Loucy (cell line): ENCODE data around the gene KIF2C.
A peak's percentile ranks its signal among the peaks of the same experiment; 100 is the strongest.

Experiments
- H2AFZ ChIP-seq: fragments of 200-600 bp; sonication (generic); 2 replicates; pipeline ENCODE4 v1.6.0; 2016; ENCODE audit warnings: antibody characterized with exemption, mild to moderate bottlenecking, low read length, moderate library complexity
- H3F3A ChIP-seq: fragments of 200-600 bp; 2 replicates; pipeline ENCODE4 v1.6.0; 2016; ENCODE audit warnings: antibody characterized with exemption, low read depth, mild to moderate bottlenecking
- H3K27me3 ChIP-seq: fragments of 200-600 bp; sonication (generic); 2 replicates; pipeline ENCODE4 v1.6.1; 2014; ENCODE audit warnings: low read length, mild to moderate bottlenecking; ENCODE audit not compliant: insufficient read depth, poor library complexity, severe bottlenecking
- H3K36me3 ChIP-seq: fragments of 200-600 bp; sonication (generic); 2 replicates; pipeline ENCODE4 v1.6.1; 2016; ENCODE audit warnings: low read length; ENCODE audit not compliant: insufficient read depth
- H3K4me1 ChIP-seq: fragments of 200-600 bp; sonication (generic); 2 replicates; pipeline ENCODE4 v1.5.1; 2014; ENCODE audit warnings: low read length, mild to moderate bottlenecking; ENCODE audit not compliant: insufficient read depth, poor library complexity, severe bottlenecking
- H3K4me2 ChIP-seq: fragments of 200-600 bp; sonication (generic); 2 replicates; pipeline ENCODE4 v1.6.0; 2014; ENCODE audit warnings: antibody characterized with exemption, low read length, low read depth, mild to moderate bottlenecking; ENCODE audit not compliant: poor library complexity, severe bottlenecking
- H3K4me3 ChIP-seq: fragments of 200-600 bp; sonication (generic); 2 replicates; pipeline ENCODE4 v1.5.1; 2014; ENCODE audit warnings: low read length, mild to moderate bottlenecking, mixed read lengths; ENCODE audit not compliant: poor library complexity, severe bottlenecking
- H3K79me2 ChIP-seq: fragments of 200-600 bp; sonication (generic); 2 replicates; pipeline ENCODE4 v1.6.1; 2014; ENCODE audit warnings: low read length; ENCODE audit not compliant: insufficient read depth
- H3K9ac ChIP-seq: fragments of 200-600 bp; sonication (generic); 2 replicates; pipeline ENCODE4 v1.6.0; 2014; ENCODE audit warnings: mild to moderate bottlenecking, low read depth, low read length, moderate library complexity; ENCODE audit not compliant: poor library complexity, severe bottlenecking
- H3K9me2 ChIP-seq: fragments of 200-600 bp; sonication (generic); replicated peaks from 2 replicates; pipeline ENCODE4 v1.6.1; 2016; ENCODE audit warnings: low read depth, low read length, mixed read lengths
- H3K9me3 ChIP-seq: fragments of 200-600 bp; sonication (generic); 2 replicates; pipeline ENCODE4 v1.6.1; 2014; ENCODE audit warnings: mild to moderate bottlenecking, antibody characterized with exemption, low read length, low read depth; ENCODE audit not compliant: insufficient read depth
- H4K20me1 ChIP-seq: fragments of 200-600 bp; sonication (generic); 2 replicates; pipeline ENCODE4 v1.6.0; 2014; ENCODE audit warnings: antibody characterized with exemption, low read length, mild to moderate bottlenecking; ENCODE audit not compliant: insufficient read depth, poor library complexity, severe bottlenecking
- CTCF ChIP-seq: fragments of 200-600 bp; sonication (generic); conservative IDR thresholded peaks from 2 replicates; pipeline ENCODE4 v1.5.1; 2014; ENCODE audit warnings: mild to moderate bottlenecking, antibody characterized with exemption, low read length
- EZH2phosphoT487 ChIP-seq: fragments of 200-600 bp; IDR thresholded peaks from 2 replicates; pipeline ENCODE4 v1.6.1; 2018; ENCODE audit warnings: antibody characterized with exemption, mild to moderate bottlenecking, moderate library complexity, borderline replicate concordance

KIF2C gene

GRCh38 chr1:44739307-44740178 lies at the start of gene KIF2C:
KIF2C (plus strand) TSS chr1:44739837; CDS start chr1:44739933, 96 bp downstream.
- peaks cover 3% of the 10 kb centered on the region; the same call in 1 of the 2 replicates for H3K36me3 ChIP-seq
- H3K27me3 ChIP-seq = no peaks in the 10 kb centered on the region
- H3K4me3 ChIP-seq = peak within 1 kb of the TSS; percentile 94
- no peaks in the 10 kb centered on the region for H3K9me2 ChIP-seq
- H3K9ac ChIP-seq = peak within 1 kb of the TSS; percentile 97
- peaks cover 37% of the 10 kb centered on the region for H3K4me1 ChIP-seq
- H3F3A ChIP-seq = no peaks in the 10 kb centered on the region
- peaks cover 19% of the 10 kb centered on the region for H4K20me1 ChIP-seq
- no peak for TF ChIP-seq CTCF
- peak within 1 kb of the TSS; percentile 80 for H2AFZ ChIP-seq
- no peaks in the 10 kb centered on the region for H3K9me3 ChIP-seq
- peaks cover 49% of the 10 kb centered on the region for H3K79me2 ChIP-seq
- H3K4me2 ChIP-seq = peak within 1 kb of the TSS; percentile 93

- no peaks in the 10 kb centered on the region for H3K9me2 ChIP-seq
- no peaks in the 10 kb centered on the region for H3K79me2 ChIP-seq
- H3K36me3 ChIP-seq = no peaks in the 10 kb centered on the region
- H3F3A ChIP-seq = no peaks in the 10 kb centered on the region
- no peaks in the 10 kb centered on the region for H3K9me3 ChIP-seq
- H3K4me1 ChIP-seq = peaks cover 6% of the 10 kb centered on the region
- H2AFZ ChIP-seq = no peak overlapping the region
- no peak for TF ChIP-seq EZH2phosphoT487
- no peak for TF ChIP-seq CTCF
- H3K4me3 ChIP-seq = no peak overlapping the region
- no peaks in the 10 kb centered on the region for H3K27me3 ChIP-seq
- H3K9ac ChIP-seq = no peak overlapping the region
- no peaks in the 10 kb centered on the region for H4K20me1 ChIP-seq
- H3K4me2 ChIP-seq = no peak overlapping the region
Observed at GRCh38 chr1:44693159-44693558, 46.5 kb upstream of the KIF2C start.

GRCh38 chr1:44693900-44694299 lies 45.7 kb upstream of the KIF2C start:
- no peak for TF ChIP-seq CTCF
- TF ChIP-seq EZH2phosphoT487 = no peak
- Histone ChIP-seq H4K20me1 (no peaks in the 10 kb centered on the region), H3K9ac (no peak overlapping the region), H3K4me1 (peaks cover 6% of the 10 kb centered on the region), H3K4me3 (no peak overlapping the region), H3K36me3 (no peaks in the 10 kb centered on the region), H3K9me2 (no peaks in the 10 kb centered on the region), H3K27me3 (no peaks in the 10 kb centered on the region), H3K79me2 (no peaks in the 10 kb centered on the region), H3K9me3 (no peaks in the 10 kb centered on the region), H2AFZ (no peak overlapping the region), H3F3A (no peaks in the 10 kb centered on the region), H3K4me2 (no peak overlapping the region)
